H1 (cell line): Measurements from ENCODE around the gene BPGM. TPM values are rescaled to one million over a fixed set of nuclear protein-coding genes. Genes with fewer than 3 reads are reported as not detected.

ENCODE experiments used
- CTCF ChIA-PET: fragments of 300-600 bp; sonication (Branson Sonifier 250); formaldehyde crosslinking; loops from one replicate; lab custom pipeline; 2021; ENCODE audit not compliant: partially characterized antibody; lab: Charles Lee
- POLR2A ChIA-PET: fragments of 300-600 bp; sonication (Branson Sonifier 250); formaldehyde crosslinking; loops from one replicate; lab custom pipeline; 2021; ENCODE audit warnings: inconsistent platforms; ENCODE audit not compliant: partially characterized antibody; lab: Charles Lee
- DNase-seq, 2 experiments: peaks; one replicate each; pipeline versions ENCODE4 v3.0.0 to v3.0.0-alpha.2; 2010 to 2022; ENCODE audit warnings: low spot score in 2 of 2, low read depth in 1 of 2, mixed read lengths in 1 of 2
- FAIRE-seq: peaks from 2 replicates; lab custom pipeline; 2011; peaks lifted over from hg19 to GRCh38; lab: Jason Lieb, UNC
- H2AFZ ChIP-seq: 2 replicates; pipeline ENCODE4 v1.8.1; 2012; ENCODE audit warnings: low read length, inconsistent platforms
- H2AK5ac ChIP-seq: 2 replicates; pipeline ENCODE4 v1.6.1; 2013; ENCODE audit warnings: low read depth, low read length
- H2BK120ac ChIP-seq: replicated peaks from 2 replicates; pipeline ENCODE3; 2013; ENCODE audit warnings: low read depth, low read length, inconsistent platforms
- H2BK12ac ChIP-seq: 2 replicates; pipeline ENCODE4 v1.6.1; 2013; ENCODE audit warnings: low read depth, low read length
- H2BK15ac ChIP-seq: 2 replicates; pipeline ENCODE4 v1.6.1; 2013; ENCODE audit warnings: low read length
- H2BK20ac ChIP-seq: 2 replicates; pipeline ENCODE4 v1.6.1; 2013; ENCODE audit warnings: low read length
- H2BK5ac ChIP-seq: 2 replicates; pipeline ENCODE4 v1.6.1; 2013; ENCODE audit warnings: low read depth, low read length
- H3K14ac ChIP-seq: 2 replicates; pipeline ENCODE4 v1.6.1; 2013; ENCODE audit warnings: inconsistent platforms; ENCODE audit not compliant: insufficient read length
- H3K18ac ChIP-seq: 2 replicates; pipeline ENCODE4 v1.6.1; 2013; ENCODE audit warnings: low read length; ENCODE audit errors: extremely low read depth
- H3K23ac ChIP-seq: 2 replicates; pipeline ENCODE4 v1.6.1; 2013; ENCODE audit warnings: inconsistent platforms; ENCODE audit not compliant: insufficient read length
- H3K23me2 ChIP-seq: 2 replicates; pipeline ENCODE4 v1.6.1; 2013; ENCODE audit warnings: low read depth, low read length
- H3K27ac ChIP-seq: 2 replicates; pipeline ENCODE4 v1.6.1; 2011; ENCODE audit warnings: low read depth, low read length, inconsistent platforms
- H3K27me3 ChIP-seq, 4 experiments: replicated peaks in 1 of 4; 1 replicate in 1 of 4; 2 replicates in 3 of 4; pipeline versions ENCODE4 v1.6.1 to v1.8.1; 2011 to 2013; ENCODE audit warnings: low read length in 3 of 4, mild to moderate bottlenecking in 3 of 4, inconsistent platforms in 2 of 4, mixed read lengths in 2 of 4, moderate library complexity in 1 of 4; ENCODE audit not compliant: control insufficient read depth in 3 of 4, insufficient read depth in 3 of 4; ENCODE audit errors: extremely low read depth in 1 of 4
- H3K36me3 ChIP-seq, 4 experiments: 2 replicates each; pipeline versions ENCODE4 v1.6.1 to v1.8.1; 2011 to 2013; ENCODE audit warnings: mild to moderate bottlenecking in 4 of 4, low read length in 3 of 4, moderate library complexity in 2 of 4, control low read depth in 1 of 4, inconsistent platforms in 1 of 4; ENCODE audit not compliant: insufficient read depth in 4 of 4, control insufficient read depth in 2 of 4
- H3K4ac ChIP-seq: replicated peaks from 2 replicates; pipeline ENCODE3; 2013; ENCODE audit warnings: low read length, low read depth, mixed read lengths, inconsistent platforms; ENCODE audit not compliant: insufficient read length
- H3K4me1 ChIP-seq, 4 experiments: replicated peaks in 1 of 4; 1 replicate in 1 of 4; 2 replicates in 3 of 4; pipeline versions ENCODE4 v1.6.1 to v1.8.1; 2011 to 2013; ENCODE audit warnings: low read length in 3 of 4, inconsistent platforms in 2 of 4, mixed read lengths in 1 of 4; ENCODE audit not compliant: insufficient read depth in 4 of 4, control insufficient read depth in 3 of 4
- H3K4me2 ChIP-seq, 2 experiments: 2 replicates each; pipeline versions ENCODE4 v1.6.1 to v1.8.1; 2011 to 2013; ENCODE audit warnings: low read depth in 2 of 2, low read length in 2 of 2, control low read depth in 1 of 2, inconsistent platforms in 1 of 2, mild to moderate bottlenecking in 1 of 2; ENCODE audit not compliant: insufficient read depth in 1 of 2
- H3K4me3 ChIP-seq, 4 experiments: fragments of 200-600, 300-600 bp in 1 of 4; sonication (generic), shearing (Covaris generic), sonication (Bioruptor Twin) in 1 of 4; 2 replicates each; pipeline versions ENCODE4 v1.5.1 to v1.8.1; 2011 to 2016; ENCODE audit warnings: low read length in 4 of 4, low read depth in 3 of 4, control low read depth in 2 of 4, inconsistent platforms in 2 of 4, mild to moderate bottlenecking in 2 of 4, mixed read lengths in 1 of 4, moderate library complexity in 1 of 4; ENCODE audit not compliant: insufficient read depth in 2 of 4; ENCODE audit errors: extremely low read depth in 1 of 4
- H3K56ac ChIP-seq: replicated peaks from 2 replicates; pipeline ENCODE3; 2013; ENCODE audit warnings: low read depth, mild to moderate bottlenecking, mixed read lengths, low read length, inconsistent platforms; ENCODE audit not compliant: insufficient read length
- H3K79me1 ChIP-seq: 2 replicates; pipeline ENCODE4 v1.6.1; 2013; ENCODE audit warnings: low read depth, low read length, control low read depth
- H3K79me2 ChIP-seq, 2 experiments: 2 replicates each; pipeline versions ENCODE4 v1.6.1 to v1.8.1; 2012 to 2013; ENCODE audit warnings: low read length in 2 of 2, mild to moderate bottlenecking in 2 of 2, inconsistent platforms in 1 of 2; ENCODE audit not compliant: insufficient read depth in 2 of 2, control insufficient read depth in 1 of 2
- H3K9ac ChIP-seq, 4 experiments: replicated peaks in 1 of 4; 1 replicate in 1 of 4; 2 replicates in 3 of 4; pipeline versions ENCODE4 v1.6.1 to v1.8.1; 2011 to 2013; ENCODE audit warnings: low read depth in 3 of 4, low read length in 3 of 4, control low read depth in 2 of 4, mild to moderate bottlenecking in 2 of 4, moderate library complexity in 2 of 4, inconsistent platforms in 1 of 4; ENCODE audit errors: extremely low read depth in 1 of 4
- H3K9me3 ChIP-seq, 2 experiments: 2 replicates each; pipeline versions ENCODE4 v1.6.1 to v1.8.1; 2012 to 2013; ENCODE audit warnings: mild to moderate bottlenecking in 2 of 2, moderate library complexity in 2 of 2, control low read depth in 1 of 2, inconsistent platforms in 1 of 2, low read depth in 1 of 2, low read length in 1 of 2, mixed read lengths in 1 of 2; ENCODE audit not compliant: insufficient read depth in 2 of 2
- H4K20me1 ChIP-seq, 2 experiments: replicated peaks in 1 of 2; 2 replicates each; pipeline versions ENCODE3 to v1.8.1; 2011 to 2013; ENCODE audit warnings: inconsistent platforms in 2 of 2, low read length in 2 of 2, mild to moderate bottlenecking in 1 of 2; ENCODE audit not compliant: insufficient read depth in 2 of 2, control insufficient read depth in 1 of 2
- H4K5ac ChIP-seq: 2 replicates; pipeline ENCODE4 v1.6.1; 2013; ENCODE audit warnings: low read length, low read depth, mixed read lengths, inconsistent platforms; ENCODE audit not compliant: insufficient read length
- H4K8ac ChIP-seq: 2 replicates; pipeline ENCODE4 v1.8.0; 2013; ENCODE audit warnings: mild to moderate bottlenecking, moderate library complexity, low read length, inconsistent platforms; ENCODE audit not compliant: insufficient read depth; ENCODE audit errors: extremely low read depth
- H4K91ac ChIP-seq: replicated peaks from 2 replicates; pipeline ENCODE3; 2013; ENCODE audit warnings: low read length, mixed read lengths, inconsistent platforms; ENCODE audit not compliant: insufficient read length
- BRCA1 ChIP-seq: IDR thresholded peaks from 2 replicates; pipeline ENCODE4 v1.6.1; 2012; ENCODE audit warnings: low read depth, low read length, improper control_type of control experiment
- NANOG ChIP-seq: IDR thresholded peaks from 2 replicates; pipeline ENCODE4 v1.6.1; 2011; ENCODE audit warnings: low read length, low read depth, mild to moderate bottlenecking, inconsistent platforms; ENCODE audit not compliant: insufficient read depth, poor library complexity, severe bottlenecking
- SP4 ChIP-seq: IDR thresholded peaks from 2 replicates; pipeline ENCODE4 v1.6.1; 2012; ENCODE audit warnings: low read length, inconsistent platforms
- SUZ12 ChIP-seq: fragments of 200-600 bp; sonication (generic); IDR thresholded peaks from 2 replicates; pipeline ENCODE4 v1.6.1; 2012; ENCODE audit warnings: mild to moderate bottlenecking, inconsistent platforms, low read length, moderate library complexity, mixed read lengths
- WGBS, 2 experiments: shearing (Covaris generic) in 1 of 2; methylation state at CpG; one replicate each; pipeline versions ENCODE4 v1.1.6 to v1.1.7; 2013 to 2015; ENCODE audit warnings: low lambda C conversion rate in 2 of 2, mixed read lengths in 2 of 2, inconsistent platforms in 1 of 2, low coverage in 1 of 2, missing lambda C conversion rate in 1 of 2; ENCODE audit not compliant: insufficient replicate concordance in 2 of 2, insufficient coverage in 1 of 2, insufficient read length in 1 of 2; ENCODE audit errors: extremely low coverage in 1 of 2, missing lambda C conversion rate in 1 of 2; 5-methylcytosine and 5-hydroxymethylcytosine counted together
- polyA plus RNA-seq, 7 experiments: library from polyadenylated mRNA; depleted of rRNA in 3 of 7; stranded (reverse) in 5 of 7; unstranded in 2 of 7; fragments of >200 nt in 5 of 7; fragments of 200-250 nt in 2 of 7; gene quantifications; 1 replicate in 5 of 7; 2 replicates in 1 of 7; 4 replicates in 1 of 7; pipeline versions ENCODE4 v1.2.1 to v1.2.3, GENCODE V29; 2011 to 2013; ENCODE audit warnings: missing spikeins in 2 of 7, mixed read lengths in 2 of 7
- total RNA-seq: library from RNA; stranded (reverse); fragmentation: NEBNext Ultra II Directional; extraction: Animal tissue kit (Norgen Biotek cat#: 25700); gene quantifications from 2 replicates; pipeline ENCODE4 v1.2.1, GENCODE V29; 2021

Gene BPGM
- total and polyA plus RNA-seq, 2 of the 8 experiments (the other 6 are each of a cell fraction or from before 2014, with no cell fraction given): 9.7 to 15.3 TPM

GRCh38 chr7:134707663-134708378 is 61.2 kb downstream of the BPGM start:
- Histone ChIP-seq H3K9ac (no peak overlapping the region), H4K91ac (no peak overlapping the region), H3K9me3 (no peaks in the 10 kb centered on the region), H2BK20ac (no peak overlapping the region), H3K27me3 (peaks cover 0 to 1% (median 0%) of the 10 kb centered on the region in 4 experiments; a peak in 1 of 7 replicates), H3K27ac (no peak overlapping the region), H3K56ac (no peak overlapping the region), H4K20me1 (no peaks in the 10 kb centered on the region), H3K23me2 (no peaks in the 10 kb centered on the region), H3K4ac (no peak overlapping the region), H3K4me3 (no peak overlapping the region), H2BK12ac (no peak overlapping the region), H4K5ac (no peak overlapping the region), H3K79me1 (no peaks in the 10 kb centered on the region), H2BK15ac (no peak overlapping the region), H4K8ac (no peak overlapping the region), H3K79me2 (no peaks in the 10 kb centered on the region), H3K36me3 (no peaks in the 10 kb centered on the region), H2AFZ (no peak overlapping the region), H3K23ac (no peak overlapping the region), H2BK120ac (no peak overlapping the region), H3K18ac (no peak overlapping the region), H2BK5ac (no peak overlapping the region), H3K14ac (no peak overlapping the region), H2AK5ac (no peak overlapping the region), H3K4me2 (no peak overlapping the region), H3K4me1 (peaks cover 0 to 5% (median 1%) of the 10 kb centered on the region in 4 experiments; a peak in 3 of 7 replicates)
- ChIA-PET POLR2A (no interaction called here), CTCF (interaction anchor here (0.9 to 2.9 kb wide), 3 partner anchors 13 to 25 kb away, joined by 3 to 24 read pairs (median 3); no protein-coding TSS in a partner anchor)
- DNase-seq (no peak), FAIRE-seq (no peak)
- 87% methylated on average over 4 of the region's 4 CpGs; no CpG with 5 or more reads in 1 of the 2 experiments for WGBS, 2 experiments
- TF ChIP-seq NANOG: no peak
- no peak for TF ChIP-seq BRCA1
- no peak for TF ChIP-seq SP4
- TF ChIP-seq SUZ12: no peak
